K562 (cell line): ENCODE measurements around the gene TARS3. TPM values are rescaled to one million over a fixed set of nuclear protein-coding genes. Genes with fewer than 3 reads are reported as not detected.

Experiments
- BRD9 ChIP-seq: fragments of 450-650 bp; IDR thresholded peaks from 2 replicates; pipeline ENCODE4 v1.6.1; 2018; ENCODE audit warnings: low read depth; ENCODE audit not compliant: partially characterized antibody
- CBFA2T3 ChIP-seq: fragments of 450-650 bp; IDR thresholded peaks from 2 replicates; pipeline ENCODE4 v1.6.1; 2017
- DMBX1 ChIP-seq: fragments of 250-450 bp; sonication (Bioruptor Pico); IDR thresholded peaks from 2 replicates; pipeline ENCODE4 v1.8.0; 2022; ENCODE audit warnings: inconsistent platforms, mild to moderate bottlenecking, moderate library complexity, borderline replicate concordance
- FOXK1 ChIP-seq: sonication (generic); formaldehyde crosslinking; IDR thresholded peaks from 2 replicates; pipeline ENCODE4 v1.8.0; 2022; ENCODE audit warnings: missing genetic modification reagents, mild to moderate bottlenecking, borderline replicate concordance
- GATA2 ChIP-seq: sonication (generic); formaldehyde crosslinking; IDR thresholded peaks from 2 replicates; pipeline ENCODE4 v1.4.0; 2020; ENCODE audit warnings: mild to moderate bottlenecking, missing genetic modification reagents
- MCM3 ChIP-seq: fragments of 450-650 bp; IDR thresholded peaks from 2 replicates; pipeline ENCODE4 v1.6.1; 2016
- MEF2D ChIP-seq: conservative IDR thresholded peaks from 2 replicates; pipeline ENCODE4 v1.6.1; 2016; ENCODE audit warnings: low read depth, missing genetic modification characterization, missing compliant biosample characterization
- NFIX ChIP-seq: fragments of 250-450 bp; sonication (Bioruptor Pico); IDR thresholded peaks from 2 replicates; pipeline ENCODE4 v1.4.0; 2020; ENCODE audit warnings: low read depth, mild to moderate bottlenecking, moderate library complexity
- NFRKB ChIP-seq: fragments of 450-650 bp; IDR thresholded peaks from 2 replicates; pipeline ENCODE4 v1.6.1; 2016; ENCODE audit warnings: low read depth
- PHF20 ChIP-seq: fragments of 450-650 bp; IDR thresholded peaks from 2 replicates; pipeline ENCODE4 v1.6.1; 2018; ENCODE audit not compliant: partially characterized antibody
- POLR2G ChIP-seq: fragments of 200-400 bp; formaldehyde crosslinking; IDR thresholded peaks from 2 replicates; pipeline ENCODE4 v1.6.1; 2017; ENCODE audit warnings: low read depth, mild to moderate bottlenecking, antibody characterized with exemption, low read length, moderate library complexity
- PPARD ChIP-seq: fragments of 250-450 bp; sonication (Bioruptor Pico); IDR thresholded peaks from 2 replicates; pipeline ENCODE4 v1.8.0; 2022; ENCODE audit warnings: inconsistent platforms, mild to moderate bottlenecking, moderate library complexity
- RB1 ChIP-seq: fragments of 450-650 bp; IDR thresholded peaks from 2 replicates; pipeline ENCODE4 v1.6.1; 2017; ENCODE audit warnings: low read depth, mild to moderate bottlenecking
- RCOR1 ChIP-seq, 2 experiments: IDR thresholded peaks; 2 replicates each; pipeline ENCODE4 v1.6.1; 2012; ENCODE audit warnings: low read depth in 2 of 2, low read length in 2 of 2, borderline replicate concordance in 1 of 2, improper control_type of control experiment in 1 of 2
- SMAD3 ChIP-seq: fragments of 450-650 bp; formaldehyde crosslinking; conservative IDR thresholded peaks from 2 replicates; pipeline ENCODE4 v1.4.0; 2020; ENCODE audit warnings: mild to moderate bottlenecking
- TAF1 ChIP-seq: IDR thresholded peaks from 2 replicates; pipeline ENCODE4 v1.6.1; 2011; ENCODE audit warnings: mild to moderate bottlenecking, low read length, moderate library complexity; ENCODE audit not compliant: insufficient read depth, control insufficient read depth, severe bottlenecking; ENCODE audit errors: extremely low read depth
- TAF9B ChIP-seq: fragments of 450-650 bp; IDR thresholded peaks from 2 replicates; pipeline ENCODE4 v1.6.1; 2018; ENCODE audit warnings: mild to moderate bottlenecking; ENCODE audit not compliant: partially characterized antibody
- TBL1XR1 ChIP-seq, 2 experiments: IDR thresholded peaks; 2 replicates each; pipeline ENCODE4 v1.6.1; 2012; ENCODE audit warnings: improper control_type of control experiment in 2 of 2, low read length in 2 of 2, mild to moderate bottlenecking in 1 of 2
- XRCC3 ChIP-seq: fragments of 450-650 bp; IDR thresholded peaks from 2 replicates; pipeline ENCODE4 v1.6.1; 2017; ENCODE audit warnings: mild to moderate bottlenecking, moderate library complexity
- ZNF133 ChIP-seq: fragments of 250-450 bp; sonication (Bioruptor Pico); IDR thresholded peaks from 2 replicates; pipeline ENCODE4 v1.4.0; 2020; ENCODE audit warnings: mild to moderate bottlenecking
- ZNF143 ChIP-seq: sonication (generic); formaldehyde crosslinking; IDR thresholded peaks from 2 replicates; pipeline ENCODE4 v1.9.0; 2022; ENCODE audit warnings: mild to moderate bottlenecking, missing genetic modification reagents
- ZNF212 ChIP-seq: fragments of 450-650 bp; formaldehyde crosslinking; IDR thresholded peaks from 2 replicates; pipeline ENCODE4 v1.4.0; 2020; ENCODE audit warnings: mild to moderate bottlenecking
- ZNF274 ChIP-seq: IDR thresholded peaks from 2 replicates; pipeline ENCODE4 v1.6.1; 2011; ENCODE audit warnings: low read depth, mild to moderate bottlenecking, low read length, moderate library complexity, borderline replicate concordance
- ZNF41 ChIP-seq: fragments of 250-450 bp; sonication (Bioruptor Pico); conservative IDR thresholded peaks from 2 replicates; pipeline ENCODE4 v1.4.0; 2020; ENCODE audit warnings: mild to moderate bottlenecking
- ZNF583 ChIP-seq: fragments of 250-450 bp; sonication (Bioruptor Pico); IDR thresholded peaks from 2 replicates; pipeline ENCODE4 v1.4.0; 2020
- polyA plus RNA-seq, 8 experiments: library from polyadenylated mRNA; depleted of rRNA in 4 of 8; stranded (reverse) in 5 of 8; unstranded in 3 of 8; fragments of >200 nt; fragmentation: Nextera tagmentation in 2 of 8; fragmentation: Illumina TruSeq in 1 of 8; extraction: Ambion mirVana in 2 of 8; extraction: Trizol in 1 of 8; gene quantifications; 2 replicates each; pipeline versions ENCODE4 v1.2.1 to v1.2.3, GENCODE V29; 2011 to 2014; ENCODE audit warnings: inconsistent platforms in 1 of 8, missing spikeins in 1 of 8
- total RNA-seq, 7 experiments: library from RNA; depleted of rRNA in 6 of 7; stranded (reverse); fragments of >200 nt in 6 of 7; fragmentation: Illumina TruSeq in 2 of 7; extraction: Trizol in 2 of 7; gene quantifications; 2 replicates each; pipeline versions ENCODE4 v1.2.1 to v1.2.3, GENCODE V29; 2011 to 2021; ENCODE audit warnings: low replicate concordance in 1 of 7
- TF ChIP-seq, protein P1 (sequence below): fragments of 200-400 bp; formaldehyde crosslinking; IDR thresholded peaks from 2 replicates; pipeline ENCODE4 v1.6.1; 2017; ENCODE audit warnings: mild to moderate bottlenecking, low read depth, low read length, moderate library complexity
- TF ChIP-seq, protein P2 (sequence below): fragments of 450-650 bp; IDR thresholded peaks from 2 replicates; pipeline ENCODE4 v1.6.1; 2016; ENCODE audit warnings: mild to moderate bottlenecking

TARS3 gene
- total and polyA plus RNA-seq, 9 of the 15 experiments (the other 6 are each of a cell fraction or from before 2014, with no cell fraction given) = 2.1 to 14.7 (median 9.8) TPM

DNA sequence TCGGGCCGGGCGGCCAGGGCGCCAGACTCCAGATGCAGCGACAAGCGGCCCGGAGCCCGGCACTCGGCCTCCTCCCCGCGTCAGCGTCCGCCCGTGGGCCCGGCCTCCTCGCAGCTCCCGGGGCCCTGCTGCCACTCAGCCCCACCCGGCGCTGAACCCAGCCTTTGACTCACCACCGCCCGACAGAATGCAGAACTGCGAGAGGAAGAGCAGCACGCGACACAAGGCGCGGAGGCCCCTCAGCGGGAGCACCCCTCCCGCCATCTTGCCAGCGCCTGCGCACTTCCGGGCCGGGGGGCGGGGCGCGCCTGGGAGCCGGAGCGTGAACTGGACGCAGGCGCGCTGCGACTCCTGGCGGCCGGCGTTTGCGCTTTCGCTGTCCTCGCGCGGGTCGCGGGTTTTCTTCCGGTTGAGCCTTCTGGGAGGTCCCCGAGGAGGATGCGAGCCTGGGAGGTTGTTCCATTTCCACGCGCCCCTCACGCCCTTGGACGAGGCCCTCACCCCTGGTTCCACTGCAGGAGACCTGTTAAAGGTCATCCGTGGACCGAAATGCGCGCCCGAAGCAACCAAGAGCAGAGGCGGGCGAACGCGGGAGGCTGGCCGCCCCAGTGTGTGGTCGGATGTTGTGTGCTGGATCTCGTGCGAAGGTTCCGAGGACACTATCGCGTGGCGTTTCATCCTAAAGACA lies 72.0 kb downstream of the TARS3 start, which contains the start of gene TM2D3 (continued):
- TF ChIP-seq ZNF212 (CRISPR knock-in tag) (no peak), GATA2 (CRISPR knock-in tag) (no peak), ZNF133 (CRISPR knock-in tag) (no peak), ZNF41 (CRISPR knock-in tag) (no peak), PHF20 (peak; percentile 86), TAF9B (peak; percentile 66), NFIX (CRISPR knock-in tag) (no peak), RB1 (peak; percentile 91), BRD9 (no peak), MCM3 (no peak), RCOR1 (IDR thresholded peaks at IDR 0.05; ENCODE audit: borderline replicate concordance in 1 of 2, low read depth in 2 of 2, low read length in 2 of 2) (peak in 1 of 2 experiments; percentile 47; a peak in 1 of 4 replicates), ZNF583 (no peak), ZNF274 (no peak), CBFA2T3 (no peak), XRCC3 (no peak), DMBX1 (CRISPR knock-in tag) (no peak), ZNF143 (CRISPR knock-in tag) (peak; percentile 50), PPARD (no peak), MEF2D (tag) (no peak), NFRKB (0 out of 2 replicates have a peak, but pooled peaks have one; percentile 39), TAF1 (peak; percentile 92), TBL1XR1 (IDR thresholded peaks at IDR 0.05; ENCODE audit: low read length in 2 of 2) (no peak; a peak in 1 of 4 replicates), FOXK1 (peak; percentile 94; the same call in 1 of the 2 replicates), POLR2G (peak; percentile 97), SMAD3 (peak; percentile 63; the same call in 1 of the 2 replicates)
- TF ChIP-seq, protein P1, sequence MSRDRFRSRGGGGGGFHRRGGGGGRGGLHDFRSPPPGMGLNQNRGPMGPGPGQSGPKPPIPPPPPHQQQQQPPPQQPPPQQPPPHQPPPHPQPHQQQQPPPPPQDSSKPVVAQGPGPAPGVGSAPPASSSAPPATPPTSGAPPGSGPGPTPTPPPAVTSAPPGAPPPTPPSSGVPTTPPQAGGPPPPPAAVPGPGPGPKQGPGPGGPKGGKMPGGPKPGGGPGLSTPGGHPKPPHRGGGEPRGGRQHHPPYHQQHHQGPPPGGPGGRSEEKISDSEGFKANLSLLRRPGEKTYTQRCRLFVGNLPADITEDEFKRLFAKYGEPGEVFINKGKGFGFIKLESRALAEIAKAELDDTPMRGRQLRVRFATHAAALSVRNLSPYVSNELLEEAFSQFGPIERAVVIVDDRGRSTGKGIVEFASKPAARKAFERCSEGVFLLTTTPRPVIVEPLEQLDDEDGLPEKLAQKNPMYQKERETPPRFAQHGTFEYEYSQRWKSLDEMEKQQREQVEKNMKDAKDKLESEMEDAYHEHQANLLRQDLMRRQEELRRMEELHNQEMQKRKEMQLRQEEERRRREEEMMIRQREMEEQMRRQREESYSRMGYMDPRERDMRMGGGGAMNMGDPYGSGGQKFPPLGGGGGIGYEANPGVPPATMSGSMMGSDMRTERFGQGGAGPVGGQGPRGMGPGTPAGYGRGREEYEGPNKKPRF = no peak
- TF ChIP-seq, protein P2, sequence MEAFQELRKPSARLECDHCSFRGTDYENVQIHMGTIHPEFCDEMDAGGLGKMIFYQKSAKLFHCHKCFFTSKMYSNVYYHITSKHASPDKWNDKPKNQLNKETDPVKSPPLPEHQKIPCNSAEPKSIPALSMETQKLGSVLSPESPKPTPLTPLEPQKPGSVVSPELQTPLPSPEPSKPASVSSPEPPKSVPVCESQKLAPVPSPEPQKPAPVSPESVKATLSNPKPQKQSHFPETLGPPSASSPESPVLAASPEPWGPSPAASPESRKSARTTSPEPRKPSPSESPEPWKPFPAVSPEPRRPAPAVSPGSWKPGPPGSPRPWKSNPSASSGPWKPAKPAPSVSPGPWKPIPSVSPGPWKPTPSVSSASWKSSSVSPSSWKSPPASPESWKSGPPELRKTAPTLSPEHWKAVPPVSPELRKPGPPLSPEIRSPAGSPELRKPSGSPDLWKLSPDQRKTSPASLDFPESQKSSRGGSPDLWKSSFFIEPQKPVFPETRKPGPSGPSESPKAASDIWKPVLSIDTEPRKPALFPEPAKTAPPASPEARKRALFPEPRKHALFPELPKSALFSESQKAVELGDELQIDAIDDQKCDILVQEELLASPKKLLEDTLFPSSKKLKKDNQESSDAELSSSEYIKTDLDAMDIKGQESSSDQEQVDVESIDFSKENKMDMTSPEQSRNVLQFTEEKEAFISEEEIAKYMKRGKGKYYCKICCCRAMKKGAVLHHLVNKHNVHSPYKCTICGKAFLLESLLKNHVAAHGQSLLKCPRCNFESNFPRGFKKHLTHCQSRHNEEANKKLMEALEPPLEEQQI = no peak
